ENCODE results near the gene AHRR.

DNA sequence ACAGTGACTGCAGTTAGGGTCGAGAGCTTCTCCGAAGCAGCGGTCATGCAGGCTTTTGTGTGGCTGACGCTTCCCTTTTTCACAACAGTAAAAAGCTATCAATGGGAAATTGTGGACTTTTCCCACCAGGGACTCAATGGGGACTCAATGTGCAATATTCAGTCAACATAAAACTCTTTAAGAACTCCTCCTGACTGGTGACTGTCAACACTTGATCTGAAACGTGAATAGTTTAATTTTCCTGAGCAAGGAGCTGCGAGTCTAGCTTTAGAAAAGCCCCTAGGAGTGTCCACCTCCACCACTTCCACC is 150.2 kb downstream of the AHRR start:
- TF ChIP-seq CTCF (IDR thresholded peaks at IDR 0.05) = no peak
- no peak for TF ChIP-seq POLR2A (IDR thresholded peaks at IDR 0.05)
